Measurements from ENCODE around the gene ATRNL1.
"Not testable (repeated sequence)": the region's sequence is repeated elsewhere in the genome, so short reads cannot be mapped to it uniquely, and the experiment has no call there.

Gene ATRNL1

DNA sequence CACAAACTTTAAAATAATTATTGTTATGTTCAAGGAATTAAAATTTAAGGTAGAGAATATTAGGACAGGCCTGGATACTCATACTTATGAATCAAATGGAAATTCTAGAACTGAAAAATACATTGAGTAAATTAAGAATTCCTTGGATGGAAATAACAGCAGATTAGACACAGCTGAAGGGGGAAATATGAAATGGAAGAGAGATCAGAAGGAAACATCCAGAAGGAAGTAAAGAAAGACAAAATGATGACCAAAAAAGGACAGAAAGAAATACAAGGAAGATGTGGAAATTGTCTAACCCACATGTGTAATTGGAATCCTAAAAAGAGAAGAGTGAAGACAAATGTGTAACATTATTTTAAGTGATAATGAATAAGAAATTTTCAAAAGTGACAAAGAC is 128.9 kb downstream of the ATRNL1 start:
- no peak for DNase-seq (ENCODE audit: low read depth)

DNA sequence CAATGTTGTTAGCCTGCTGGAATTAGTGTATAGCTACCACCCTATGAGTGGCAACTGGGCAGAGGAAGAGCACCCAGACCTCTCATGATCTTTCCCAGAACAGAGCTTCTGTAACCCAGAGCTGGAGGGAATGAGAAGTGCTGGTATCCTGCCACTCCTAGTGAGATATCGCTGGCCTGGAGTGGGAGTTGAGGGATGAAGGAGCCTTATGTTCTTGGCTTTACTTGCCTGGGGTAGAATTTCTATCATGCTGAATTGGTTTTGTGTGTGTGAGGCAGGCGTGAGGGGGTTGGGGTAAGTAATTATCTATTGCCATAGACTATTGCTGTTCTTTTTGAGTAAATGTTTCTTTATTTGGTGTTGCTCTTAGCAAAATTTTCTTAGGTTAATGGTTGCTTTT is 146.6 kb downstream of the ATRNL1 start:
- no peak for DNase-seq (ENCODE audit: low read depth)

DNA sequence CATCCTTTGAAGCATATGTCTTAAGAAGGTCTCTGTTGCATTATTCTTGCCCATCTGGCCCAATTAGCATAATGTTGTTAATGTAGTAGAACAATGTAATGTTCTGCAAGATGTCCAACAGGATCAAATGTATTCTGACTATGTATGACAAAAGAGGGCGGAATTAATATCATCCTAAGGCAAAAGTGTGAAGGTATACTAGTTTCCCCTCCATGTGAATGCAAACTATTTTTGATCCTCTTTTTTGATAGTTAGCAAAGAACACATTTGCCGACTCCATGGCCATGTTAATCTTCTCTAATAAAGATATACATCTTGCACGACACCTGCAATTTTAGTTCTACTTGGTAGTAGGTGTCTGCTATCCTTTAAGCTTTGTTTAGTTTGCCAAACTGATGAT is 157.6 kb downstream of the ATRNL1 start:
- no peak for DNase-seq (ENCODE audit: low read depth)

DNA sequence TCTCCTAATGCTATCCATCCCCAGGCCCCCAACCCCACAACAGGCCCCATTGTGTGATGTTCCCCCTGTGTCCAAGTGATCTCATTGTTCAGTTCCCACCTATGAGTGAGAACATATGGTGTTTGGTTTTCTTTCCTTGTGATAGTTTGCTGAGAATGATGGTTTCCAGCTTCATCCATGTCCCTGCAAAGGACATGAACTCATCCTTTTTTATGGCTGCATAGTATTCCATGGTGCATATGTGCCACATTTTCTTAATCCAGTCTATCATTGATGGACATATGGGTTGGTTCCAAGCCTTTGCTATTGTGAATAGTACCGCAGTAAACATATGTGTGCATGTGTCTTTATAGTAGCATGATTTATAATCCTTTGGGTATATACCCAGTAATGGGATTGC is 160.6 kb downstream of the ATRNL1 start:
- DNase-seq (ENCODE audit: low read depth) = not testable (repeated sequence)

DNA sequence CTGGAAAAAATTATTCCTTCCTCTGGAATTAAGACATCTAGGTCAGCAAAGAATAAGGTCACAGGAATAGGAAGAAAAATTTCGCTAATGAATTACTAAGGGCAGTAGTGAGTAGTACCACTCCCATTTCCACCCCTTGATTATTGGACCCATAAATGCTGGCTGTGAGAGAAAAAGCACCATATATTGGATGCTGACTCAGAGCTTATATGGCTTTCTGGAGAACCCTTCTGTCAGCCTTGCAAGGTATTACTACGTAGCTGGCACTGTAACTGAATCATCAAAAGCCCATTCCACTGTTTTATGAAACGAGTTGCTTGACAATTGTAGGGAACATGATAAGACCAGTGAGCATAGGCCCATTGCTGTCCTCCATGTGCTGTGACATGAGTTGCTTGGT is 179.3 kb downstream of the ATRNL1 start:
- no peak for DNase-seq (ENCODE audit: low read depth)

DNA sequence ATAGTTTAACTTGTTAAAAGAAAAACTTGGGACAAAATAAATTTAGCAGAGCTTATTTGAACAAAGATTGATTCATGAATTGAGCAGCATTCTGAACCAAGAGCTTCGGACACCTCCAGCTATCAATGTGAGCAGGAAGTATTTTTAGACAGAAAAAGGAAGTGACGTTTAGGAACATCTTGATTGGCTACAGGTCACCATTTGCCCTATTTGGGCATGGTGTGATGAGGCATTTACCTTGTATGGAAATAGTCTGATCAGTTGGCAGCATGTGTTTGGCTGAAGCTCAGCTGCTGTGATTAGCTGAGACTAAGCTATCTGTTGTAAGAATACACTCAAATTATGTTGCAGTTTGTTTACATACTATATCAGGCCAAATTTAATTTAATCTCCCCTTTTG is 185.1 kb downstream of the ATRNL1 start:
- DNase-seq (ENCODE audit: low read depth) = no peak

DNA sequence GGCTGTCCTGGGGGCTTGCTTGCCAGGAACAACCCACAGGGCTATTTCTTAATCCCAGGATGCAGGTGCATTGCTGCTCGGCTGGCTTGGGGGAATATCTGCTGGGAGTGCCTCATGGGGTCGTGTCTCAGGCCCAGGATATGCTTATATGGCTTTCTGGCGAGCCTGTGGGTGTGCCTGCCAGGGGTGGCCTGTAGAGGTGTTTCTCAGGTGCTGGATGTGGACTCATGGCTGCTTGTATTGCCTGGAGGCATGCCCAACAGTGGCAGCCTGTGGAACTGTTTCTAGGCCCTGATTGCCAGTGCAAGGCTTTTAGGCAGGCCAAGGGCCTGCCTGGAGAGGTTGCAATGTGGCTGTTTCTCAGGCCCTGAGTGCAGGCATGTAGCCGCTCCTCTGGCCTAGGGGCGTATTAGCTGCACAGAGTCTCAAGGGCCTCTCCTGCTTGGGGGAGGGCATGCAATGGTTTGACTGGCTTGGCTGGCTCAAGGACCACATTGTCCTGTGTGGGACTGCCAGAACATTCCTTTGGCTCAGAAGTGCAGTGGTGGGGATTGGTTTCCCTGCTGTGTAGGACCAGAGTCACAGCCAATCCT is 202.1 kb downstream of the ATRNL1 start:
- no peak for DNase-seq (ENCODE audit: low read depth)

DNA sequence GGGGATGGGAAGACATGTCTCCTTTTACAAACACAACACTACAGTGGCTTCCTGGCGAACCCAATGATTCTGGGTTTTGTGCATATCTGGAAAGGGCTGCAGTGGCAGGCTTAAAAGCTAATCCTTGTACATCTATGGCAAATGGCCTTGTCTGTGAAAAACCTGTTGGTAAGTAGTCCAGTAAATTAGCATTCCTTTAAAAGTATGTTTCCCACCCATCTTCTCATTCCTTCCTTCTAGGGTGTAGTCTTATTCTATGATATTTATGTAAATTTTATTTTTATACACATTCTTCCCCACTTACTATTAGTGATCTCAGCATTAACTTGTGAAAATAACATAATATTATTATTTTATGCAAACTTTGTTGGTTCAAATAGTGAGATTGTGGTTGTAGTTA is 206.9 kb downstream of the ATRNL1 start:
- DNase-seq (ENCODE audit: low read depth) = no peak

DNA sequence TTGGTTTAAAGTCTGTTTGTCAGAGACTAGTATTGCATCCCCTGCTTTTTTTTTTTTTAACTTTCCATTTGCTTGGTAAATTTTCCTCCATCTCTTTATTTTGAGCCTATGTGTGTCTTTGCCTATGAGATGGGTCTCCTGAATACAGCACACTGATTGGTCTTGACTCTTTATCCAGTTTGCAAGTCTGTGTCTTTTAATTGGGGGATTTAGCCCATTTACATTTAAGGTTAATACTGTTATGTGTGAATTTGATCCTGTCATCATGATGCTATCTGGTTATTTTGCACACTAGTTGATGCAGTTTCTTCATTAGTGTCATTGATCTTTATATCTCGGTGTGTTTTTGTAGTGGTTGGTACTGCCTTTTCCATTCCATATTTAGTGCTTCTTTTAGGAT is 226.5 kb downstream of the ATRNL1 start:
- DNase-seq (ENCODE audit: low read depth) = not testable (repeated sequence)

DNA sequence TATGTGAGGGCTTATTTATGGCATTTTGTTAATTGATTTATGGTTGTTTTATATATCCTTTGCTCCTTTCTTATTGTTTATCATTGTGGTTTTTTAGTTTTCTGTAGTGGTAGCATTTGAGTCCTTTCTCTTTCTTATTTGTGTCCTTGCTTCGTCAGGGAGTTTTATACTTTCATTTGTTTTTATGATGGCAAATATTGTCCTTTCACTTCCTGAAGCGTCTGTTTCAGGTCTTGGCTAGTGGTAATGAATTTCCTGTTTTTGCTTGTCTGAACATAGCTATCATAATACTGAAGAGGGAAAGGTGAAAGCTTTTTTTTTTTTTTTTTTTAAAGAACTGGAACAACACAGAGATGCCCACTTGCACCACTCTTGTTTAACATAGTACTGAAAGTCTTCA is 228.2 kb downstream of the ATRNL1 start:
- DNase-seq (ENCODE audit: low read depth) = no peak

DNA sequence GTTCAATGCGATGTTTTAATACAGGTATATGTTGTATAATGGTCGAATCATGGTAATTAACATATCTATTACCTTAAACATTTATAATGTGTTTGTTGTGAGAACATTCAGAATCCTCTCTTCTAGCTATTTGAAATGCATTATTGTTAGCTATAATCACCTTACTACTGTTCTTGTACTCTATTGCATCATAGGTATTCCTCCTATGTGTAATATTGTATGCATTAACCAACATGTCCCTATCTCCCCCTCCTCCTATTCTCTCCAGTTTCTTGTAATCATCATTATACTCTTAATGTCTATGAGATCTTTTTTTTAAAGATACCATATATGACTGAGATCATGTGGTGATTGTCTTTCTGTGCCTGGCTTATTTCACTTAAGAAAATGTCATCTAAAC is 235.2 kb downstream of the ATRNL1 start:
- no peak for DNase-seq (ENCODE audit: low read depth)

DNA sequence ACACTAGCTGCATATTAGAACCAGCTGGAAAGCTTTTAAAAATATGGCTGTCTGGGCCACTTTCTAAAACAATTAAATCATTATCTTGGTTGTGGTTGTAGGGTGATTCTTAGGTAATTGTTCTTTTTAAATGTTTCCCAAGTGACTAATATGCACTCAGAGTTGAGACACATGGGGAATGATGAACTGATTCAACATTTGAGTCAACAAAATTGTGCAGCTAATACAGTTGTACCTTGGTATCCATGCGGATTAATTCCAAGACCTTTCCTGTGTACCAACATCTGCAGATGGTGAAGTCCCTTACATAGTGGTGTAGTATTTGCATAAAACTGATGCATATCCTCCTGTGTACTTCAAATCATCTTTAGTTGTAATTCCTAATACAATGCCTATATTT is 242.2 kb downstream of the ATRNL1 start:
- DNase-seq (ENCODE audit: low read depth) = no peak

DNA sequence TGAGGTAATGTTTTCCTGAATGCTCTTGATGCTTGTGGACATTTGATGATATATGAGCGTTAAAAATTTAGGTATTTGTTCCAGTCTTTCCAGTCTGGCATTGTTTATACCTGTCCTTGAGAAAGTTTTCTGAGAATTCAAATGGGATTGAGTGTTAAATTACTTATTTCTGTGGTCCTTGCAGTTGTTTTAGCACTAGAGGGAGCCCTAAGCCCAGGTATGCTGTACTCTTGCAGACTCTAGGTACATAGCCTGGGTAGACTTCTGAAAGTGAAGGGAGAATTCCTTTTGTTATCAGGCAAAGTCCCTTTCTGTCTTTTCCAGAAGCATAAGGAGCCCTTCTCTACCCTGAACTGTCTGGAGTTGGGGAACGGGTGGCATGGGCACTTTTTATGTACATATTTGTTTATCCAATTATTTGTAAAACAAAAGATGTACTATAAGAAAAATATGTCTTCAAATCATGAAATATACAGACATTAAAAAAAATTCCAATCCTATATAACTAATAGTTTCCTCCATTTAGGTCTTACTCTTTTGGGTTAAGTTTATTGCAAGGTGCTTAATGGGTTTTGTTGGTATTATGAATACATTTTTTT is 262.1 kb downstream of the ATRNL1 start:
- DNase-seq (ENCODE audit: low read depth) = no peak

DNA sequence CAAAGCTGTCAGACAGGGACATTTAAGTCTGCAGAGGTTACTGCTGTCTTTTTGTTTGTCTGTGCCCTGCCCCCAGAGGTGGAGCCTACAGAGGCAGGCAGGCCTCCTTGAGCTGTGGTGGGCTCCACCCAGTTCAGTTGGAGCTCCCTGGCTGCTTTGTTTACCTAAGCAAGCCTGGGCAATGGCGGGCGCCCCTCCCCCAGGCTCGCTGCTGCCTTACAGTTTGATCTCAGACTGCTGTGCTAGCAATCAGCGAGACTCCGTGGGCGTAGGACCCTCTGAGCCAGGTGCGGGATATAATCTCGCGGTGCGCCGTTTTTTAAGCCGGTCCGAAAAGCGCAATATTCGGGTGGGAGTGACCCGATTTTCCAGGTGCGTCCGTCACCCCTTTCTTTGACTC is 274.8 kb downstream of the ATRNL1 start:
- not testable (repeated sequence) for DNase-seq (ENCODE audit: low read depth)

DNA sequence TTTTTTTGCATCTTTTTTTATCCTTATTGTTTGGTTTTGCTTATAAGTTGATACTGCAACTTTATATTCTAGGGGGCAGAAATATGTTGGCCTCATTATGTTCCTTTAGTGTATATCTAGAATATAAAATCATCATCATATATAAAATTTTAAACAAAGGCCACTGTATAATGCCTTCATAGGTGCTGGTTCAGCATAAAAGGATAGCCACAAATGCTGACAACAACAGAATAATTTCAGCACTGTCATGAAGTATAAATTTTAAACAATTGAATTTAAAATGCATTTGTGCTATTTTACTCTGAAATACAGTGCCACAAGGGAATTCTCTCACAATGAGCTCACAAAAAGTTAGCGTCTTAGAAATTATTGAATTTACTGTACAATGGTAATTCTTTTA is 285.9 kb downstream of the ATRNL1 start:
- no peak for DNase-seq (ENCODE audit: low read depth)

DNA sequence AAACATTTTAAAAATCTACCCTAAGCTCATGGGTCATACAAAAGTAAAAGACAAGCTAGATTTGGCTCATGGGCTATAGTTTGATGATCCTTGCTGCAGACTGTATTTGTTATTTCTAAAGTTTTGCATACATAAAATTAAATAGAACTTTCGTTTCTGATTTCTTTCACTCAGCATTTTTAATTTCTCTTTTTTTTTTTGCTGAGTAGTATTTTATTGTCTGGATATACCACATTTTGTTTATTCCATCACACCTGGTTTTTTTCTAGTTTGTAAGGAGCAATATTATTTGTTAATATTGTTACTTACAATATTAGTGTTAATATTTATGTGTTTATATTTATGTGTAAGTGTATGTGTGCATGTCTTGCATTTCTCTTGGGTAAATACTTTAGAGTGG is 291.5 kb downstream of the ATRNL1 start:
- DNase-seq (ENCODE audit: low read depth) = no peak

DNA sequence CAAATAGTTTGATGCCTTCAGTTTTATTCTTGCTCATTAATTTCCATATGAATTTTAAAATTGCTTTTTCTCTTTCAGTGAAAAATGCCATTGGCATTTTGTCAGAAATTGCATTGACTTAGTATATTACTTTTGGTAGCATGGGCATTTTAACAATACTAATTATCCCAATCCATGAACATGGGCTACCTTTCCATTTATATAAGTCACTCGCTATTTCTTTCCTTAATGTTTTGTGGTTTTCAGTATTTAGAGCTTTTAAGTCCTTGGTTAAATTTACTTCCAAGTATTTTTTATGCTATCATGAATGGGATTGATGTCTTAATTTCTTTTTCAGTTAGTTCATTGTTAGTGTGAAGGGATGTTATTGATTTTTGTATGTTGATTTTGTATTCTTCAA is 297.4 kb downstream of the ATRNL1 start:
- DNase-seq (ENCODE audit: low read depth) = no peak

DNA sequence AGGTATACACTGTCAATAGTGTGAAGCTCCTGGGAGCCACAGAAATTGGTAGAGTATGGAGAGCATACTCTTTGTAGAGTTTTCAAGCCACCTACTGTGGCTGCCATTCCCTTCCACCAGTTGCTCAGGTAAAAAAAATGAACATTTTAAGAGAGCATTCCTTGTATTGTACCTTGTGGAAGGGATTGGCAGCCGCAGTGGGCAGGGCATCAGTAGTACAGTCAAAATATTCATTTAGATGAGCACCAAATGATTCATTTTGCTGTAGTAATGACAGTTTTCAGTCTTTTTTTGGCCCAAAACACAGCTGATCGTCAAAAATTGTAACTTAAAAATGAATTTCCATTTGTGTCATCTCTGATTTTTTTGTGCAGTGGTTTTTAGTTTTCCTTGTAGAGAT is 304.9 kb downstream of the ATRNL1 start:
- DNase-seq (ENCODE audit: low read depth) = no peak

DNA sequence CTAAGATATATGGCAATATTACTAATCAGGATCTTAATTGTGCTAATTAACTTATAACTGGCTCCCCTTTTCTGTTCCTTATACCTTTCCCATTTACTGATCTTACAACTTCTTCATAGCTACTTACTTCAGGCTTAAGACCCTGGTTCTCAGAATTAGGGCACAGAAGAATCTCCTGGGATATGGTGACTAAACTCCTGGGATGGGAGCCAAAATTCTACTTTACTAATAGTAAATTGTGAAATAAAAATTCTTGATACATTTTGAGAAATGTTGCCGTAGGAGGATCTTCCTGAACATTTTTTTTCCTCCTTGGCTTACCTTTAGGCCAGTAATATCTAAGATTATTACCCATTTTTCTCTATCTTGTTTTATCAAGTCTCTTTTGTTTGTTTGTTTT is 309.5 kb downstream of the ATRNL1 start:
- no peak for DNase-seq (ENCODE audit: low read depth)

DNA sequence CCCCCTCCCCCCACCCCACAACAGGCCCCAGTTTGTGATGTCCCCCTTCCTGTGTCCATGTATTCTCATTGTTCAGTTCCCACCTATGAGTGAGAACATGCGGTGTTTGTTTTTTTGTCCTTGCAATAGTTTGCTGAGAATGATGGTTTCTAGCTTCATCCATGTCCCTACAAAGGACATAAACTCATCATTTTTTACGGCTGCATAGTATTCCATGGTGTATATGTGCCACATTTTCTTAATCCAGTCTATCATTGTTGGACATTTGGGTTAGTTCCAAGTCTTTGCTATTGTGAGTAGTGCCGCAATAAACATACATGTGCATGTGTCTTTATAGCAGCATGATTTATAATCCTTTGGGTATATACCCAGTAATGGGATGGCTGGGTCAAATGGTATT is 312.7 kb downstream of the ATRNL1 start:
- not testable (repeated sequence) for DNase-seq (ENCODE audit: low read depth)

DNA sequence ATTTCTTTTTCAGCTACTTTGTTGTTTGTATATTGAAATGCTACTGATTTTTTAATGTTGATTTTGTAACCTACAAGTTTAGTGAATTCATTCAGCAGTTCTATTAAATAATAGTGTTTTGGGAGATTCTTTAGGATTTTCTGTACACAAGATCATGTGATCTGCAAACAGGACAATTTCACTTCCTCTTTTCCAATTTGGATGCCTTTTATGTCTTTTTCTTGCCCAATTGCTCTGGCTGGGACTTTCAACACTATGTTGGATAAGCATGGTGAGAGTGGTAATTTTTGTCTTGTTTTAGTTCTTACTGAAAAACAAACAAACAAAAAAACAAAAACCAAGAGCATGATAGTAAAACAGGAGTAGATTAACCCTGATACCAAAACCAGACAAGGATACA is 316.2 kb downstream of the ATRNL1 start:
- no peak for DNase-seq (ENCODE audit: low read depth)

DNA sequence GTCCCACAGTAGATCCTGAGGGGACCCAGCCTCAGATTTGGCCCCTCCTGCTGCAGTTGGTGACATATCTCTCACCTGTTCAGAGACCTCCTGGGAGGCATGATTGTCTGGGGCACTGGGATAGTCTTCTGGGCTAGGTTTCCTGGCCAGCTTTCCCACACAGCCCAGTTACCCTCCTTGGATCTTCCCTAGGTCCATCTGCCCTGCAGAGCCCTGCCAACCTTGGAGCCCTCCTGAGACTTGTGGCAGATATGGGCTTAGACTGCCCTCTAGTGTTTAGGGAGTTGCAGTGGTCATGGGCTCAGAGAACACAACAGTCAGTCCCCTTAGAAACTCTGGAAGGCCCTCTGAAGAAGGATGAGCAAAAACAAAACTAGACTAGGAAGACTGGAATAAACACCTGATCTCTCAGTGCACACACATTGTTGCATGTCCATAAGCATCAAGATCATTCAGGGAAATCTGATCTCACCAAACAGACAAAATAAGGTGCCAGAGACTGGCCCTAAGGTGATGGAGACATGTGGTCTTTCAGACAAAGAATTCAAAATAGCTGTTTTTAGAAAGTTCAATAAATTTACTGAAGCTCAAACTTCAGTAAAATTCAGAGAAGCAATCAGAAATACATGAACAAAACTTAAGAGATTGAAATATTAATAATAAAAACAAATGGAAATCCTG is 324.6 kb downstream of the ATRNL1 start:
- no peak for DNase-seq (ENCODE audit: low read depth)

DNA sequence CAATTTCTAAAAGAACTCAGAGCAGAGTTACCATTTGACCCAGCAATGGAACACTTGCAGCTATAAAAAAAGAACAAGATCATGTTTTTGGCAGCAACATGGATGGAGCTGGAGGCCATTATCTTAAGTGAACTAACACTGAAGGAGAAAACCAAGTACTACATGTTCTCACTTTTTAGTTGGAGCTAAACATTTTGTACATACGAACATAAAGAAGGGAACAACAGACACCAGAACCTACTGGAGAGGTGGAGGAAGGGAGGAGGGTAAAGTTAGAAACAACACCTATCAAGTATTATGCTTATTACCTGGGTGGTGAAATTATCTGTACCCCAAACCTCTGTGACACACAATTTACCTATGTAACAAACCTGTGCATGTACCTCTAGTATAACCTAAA is 329.5 kb downstream of the ATRNL1 start:
- DNase-seq (ENCODE audit: low read depth) = no peak

DNA sequence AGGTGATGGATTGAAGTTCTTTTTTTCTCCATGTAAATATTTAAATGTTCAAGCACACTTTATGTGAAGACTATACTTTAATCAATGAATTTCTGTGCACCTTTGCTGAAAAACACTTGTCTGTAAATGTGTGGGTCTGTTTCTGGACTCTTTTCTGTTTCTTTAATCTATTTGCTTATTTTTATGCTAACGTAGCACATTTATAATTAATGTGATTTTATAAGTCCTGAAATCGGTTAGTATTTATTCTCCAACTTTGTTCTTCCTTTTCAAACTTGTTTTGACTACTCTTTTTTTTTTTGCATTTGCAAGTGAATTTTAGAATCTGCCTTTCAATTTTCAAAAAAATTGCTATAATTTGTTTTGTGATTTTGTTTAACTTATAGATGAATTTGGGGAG is 334.4 kb downstream of the ATRNL1 start:
- no peak for DNase-seq (ENCODE audit: low read depth)

Measured in stimulated activated CD8-positive, alpha-beta memory T cell treated with anti-CD3 and anti-CD28 coated beads, Interleukin-15, amount 100 ng/mL, for 24 hours (primary cell).